Ovary (tissue), 3 donors: Measurements from ENCODE around the gene HS6ST2.

Experiments used
- POLR2A ChIP-seq: fragments of 450-650 bp; IDR thresholded peaks from one replicate; pipeline ENCODE4 v1.6.1; 2017; ENCODE audit warnings: antibody characterized with exemption, mild to moderate bottlenecking, moderate library complexity
- TF ChIP-seq, protein P1 (sequence below), 3 donors: fragments of 450-650 bp in 2 of 3; fragments of 200-600 bp in 1 of 3; IDR thresholded peaks; one replicate each; pipeline versions ENCODE4 v1.5.1 to v1.8.0; 2016 to 2022; ENCODE audit warnings: antibody characterized with exemption in 3 of 3, mild to moderate bottlenecking in 1 of 3
- donor health status: DM: no; HTN: no; CAD: no.

DNA sequence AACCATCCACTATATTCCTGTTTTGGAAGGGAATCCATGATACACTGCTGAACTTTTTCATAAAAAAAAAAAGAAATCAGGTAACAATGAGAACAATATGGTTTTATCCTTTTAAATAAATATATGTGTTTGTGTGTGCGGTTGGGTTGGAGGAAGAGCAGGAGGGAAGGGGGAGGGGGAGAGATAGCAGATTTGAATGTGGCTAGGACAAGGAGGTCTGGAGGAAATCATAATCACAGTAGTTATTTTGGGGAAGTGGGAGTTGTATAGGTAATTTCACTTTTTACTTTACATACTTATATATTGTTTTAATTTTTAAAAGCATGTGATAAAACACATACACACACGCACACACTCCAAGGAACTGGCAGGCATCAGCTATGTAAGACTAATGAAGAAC is 335.1 kb downstream of the HS6ST2 start:
- TF ChIP-seq, protein P1, sequence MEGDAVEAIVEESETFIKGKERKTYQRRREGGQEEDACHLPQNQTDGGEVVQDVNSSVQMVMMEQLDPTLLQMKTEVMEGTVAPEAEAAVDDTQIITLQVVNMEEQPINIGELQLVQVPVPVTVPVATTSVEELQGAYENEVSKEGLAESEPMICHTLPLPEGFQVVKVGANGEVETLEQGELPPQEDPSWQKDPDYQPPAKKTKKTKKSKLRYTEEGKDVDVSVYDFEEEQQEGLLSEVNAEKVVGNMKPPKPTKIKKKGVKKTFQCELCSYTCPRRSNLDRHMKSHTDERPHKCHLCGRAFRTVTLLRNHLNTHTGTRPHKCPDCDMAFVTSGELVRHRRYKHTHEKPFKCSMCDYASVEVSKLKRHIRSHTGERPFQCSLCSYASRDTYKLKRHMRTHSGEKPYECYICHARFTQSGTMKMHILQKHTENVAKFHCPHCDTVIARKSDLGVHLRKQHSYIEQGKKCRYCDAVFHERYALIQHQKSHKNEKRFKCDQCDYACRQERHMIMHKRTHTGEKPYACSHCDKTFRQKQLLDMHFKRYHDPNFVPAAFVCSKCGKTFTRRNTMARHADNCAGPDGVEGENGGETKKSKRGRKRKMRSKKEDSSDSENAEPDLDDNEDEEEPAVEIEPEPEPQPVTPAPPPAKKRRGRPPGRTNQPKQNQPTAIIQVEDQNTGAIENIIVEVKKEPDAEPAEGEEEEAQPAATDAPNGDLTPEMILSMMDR (IDR thresholded peaks at IDR 0.05) = no peak
- no peak for TF ChIP-seq POLR2A
